ENCODE data around the gene SUPT5H.

DNA sequence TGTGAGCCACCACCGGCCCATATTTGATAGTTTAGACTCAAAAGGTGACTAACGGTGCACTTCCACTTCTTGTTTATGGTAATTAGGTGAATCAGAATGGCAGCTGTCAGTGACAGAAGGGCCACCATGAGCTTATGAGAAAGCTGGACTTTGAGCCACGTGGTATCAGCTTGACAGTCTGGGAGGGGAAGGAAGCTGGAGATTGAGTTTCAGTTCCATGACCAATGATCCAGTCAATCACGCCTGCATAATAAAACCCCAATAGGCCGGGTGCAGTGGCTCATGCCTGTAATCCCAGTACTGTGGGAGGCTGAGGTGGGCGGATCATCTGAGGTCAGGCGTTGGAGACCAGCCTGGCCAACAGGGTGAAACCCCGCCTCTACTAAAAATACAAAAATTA lies 79.1 kb downstream of the SUPT5H start:
- TF ChIP-seq, protein P1, sequence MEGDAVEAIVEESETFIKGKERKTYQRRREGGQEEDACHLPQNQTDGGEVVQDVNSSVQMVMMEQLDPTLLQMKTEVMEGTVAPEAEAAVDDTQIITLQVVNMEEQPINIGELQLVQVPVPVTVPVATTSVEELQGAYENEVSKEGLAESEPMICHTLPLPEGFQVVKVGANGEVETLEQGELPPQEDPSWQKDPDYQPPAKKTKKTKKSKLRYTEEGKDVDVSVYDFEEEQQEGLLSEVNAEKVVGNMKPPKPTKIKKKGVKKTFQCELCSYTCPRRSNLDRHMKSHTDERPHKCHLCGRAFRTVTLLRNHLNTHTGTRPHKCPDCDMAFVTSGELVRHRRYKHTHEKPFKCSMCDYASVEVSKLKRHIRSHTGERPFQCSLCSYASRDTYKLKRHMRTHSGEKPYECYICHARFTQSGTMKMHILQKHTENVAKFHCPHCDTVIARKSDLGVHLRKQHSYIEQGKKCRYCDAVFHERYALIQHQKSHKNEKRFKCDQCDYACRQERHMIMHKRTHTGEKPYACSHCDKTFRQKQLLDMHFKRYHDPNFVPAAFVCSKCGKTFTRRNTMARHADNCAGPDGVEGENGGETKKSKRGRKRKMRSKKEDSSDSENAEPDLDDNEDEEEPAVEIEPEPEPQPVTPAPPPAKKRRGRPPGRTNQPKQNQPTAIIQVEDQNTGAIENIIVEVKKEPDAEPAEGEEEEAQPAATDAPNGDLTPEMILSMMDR (IDR thresholded peaks at IDR 0.05): no peak
- no peak for TF ChIP-seq POLR2AphosphoS5 (IDR thresholded peaks at IDR 0.05)

All from prostate gland (tissue), 2 donors.